HG03039 (cell line): ENCODE measurements around the gene G6PC3.
"Not testable (repeated sequence)": the region's sequence is repeated elsewhere in the genome, so short reads cannot be mapped to it uniquely, and the experiment has no call there.

Experiments used
- ATAC-seq: cut with Tn5 transposase; IDR thresholded peaks from one replicate; pipeline ENCODE4 v1.9.1; 2021; ENCODE audit warnings: mild to moderate bottlenecking, moderate library complexity; ENCODE audit not compliant: unreplicated experiment

Gene G6PC3

GRCh38 chr17:44105941-44106340, 35.4 kb downstream of the G6PC3 start:
- no peak for ATAC-seq

GRCh38 chr17:44106801-44107200, 36.3 kb downstream of the G6PC3 start:
- ATAC-seq: no peak

- no peak for ATAC-seq
These were observed 38.1 kb downstream of the G6PC3 start for GRCh38 chr17:44108440-44109311.

- no peak for ATAC-seq
These were observed 38.7 kb downstream of the G6PC3 start for GRCh38 chr17:44109312-44109630.

- ATAC-seq: no peak
These were observed 39.6 kb downstream of the G6PC3 start for GRCh38 chr17:44110011-44110686.

GRCh38 chr17:44110823-44111633, 40.5 kb downstream of the G6PC3 start:
- ATAC-seq: no peak

GRCh38 chr17:44111777-44112176, 41.2 kb downstream of the G6PC3 start:
- ATAC-seq: no peak

GRCh38 chr17:44112284-44113280, 42.0 kb downstream of the G6PC3 start:
- no peak for ATAC-seq

- no peak for ATAC-seq
These were observed 42.8 kb downstream of the G6PC3 start for GRCh38 chr17:44113382-44113781.

GRCh38 chr17:44113868-44114840, 43.6 kb downstream of the G6PC3 start:
- no peak for ATAC-seq

- no peak for ATAC-seq
These were observed 45.3 kb downstream of the G6PC3 start for GRCh38 chr17:44115585-44116415.

GRCh38 chr17:44117351-44117750, 46.8 kb downstream of the G6PC3 start:
- no peak for ATAC-seq

GRCh38 chr17:44118427-44119050, 48.0 kb downstream of the G6PC3 start:
- no peak for ATAC-seq

- no peak for ATAC-seq
These were observed 48.5 kb downstream of the G6PC3 start for GRCh38 chr17:44119062-44119461.

GRCh38 chr17:44119798-44120197, 49.3 kb downstream of the G6PC3 start:
- no peak for ATAC-seq

GRCh38 chr17:44120281-44120680, 49.7 kb downstream of the G6PC3 start:
- ATAC-seq: not testable (repeated sequence)

GRCh38 chr17:44120851-44121605, 50.5 kb downstream of the G6PC3 start:
- no peak for ATAC-seq
